ENCODE data around the gene EIF2S1. TPM values are rescaled to one million over a fixed set of nuclear protein-coding genes. Genes with fewer than 3 reads are reported as not detected.

The EIF2S1 gene
- polyA plus RNA-seq, 2 of the 4 experiments (the other 2 are of a cell fraction), result 385 to 393 TPM

GRCh38 chr14:67345583-67345982, 14.5 kb upstream of the EIF2S1 start:
- no peaks in the 10 kb centered on the region for H3K9me3 ChIP-seq
- H3K27ac ChIP-seq, result no peak overlapping the region
- H3K4me2 ChIP-seq, result no peak overlapping the region
- ChIA-PET CTCF (interaction anchor here (0.6 to 1.7 kb wide), 4 partner anchors 10 to 74 kb away, joined by 3 to 5 read pairs (median 4); partner anchors contain the start of genes ATP6V1D and EIF2S1), POLR2A (no interaction called here)
- no peaks in the 10 kb centered on the region for H3K4me1 ChIP-seq
- no peak for DNase-seq (ENCODE audit: low read depth in 1 of 2, low spot score in 1 of 2)
- no peak overlapping the region for H3K4me3 ChIP-seq
- FAIRE-seq, result no peak
- TF ChIP-seq HOXB5 (CRISPR knock-in tag; IDR thresholded peaks at IDR 0.05) (no peak), ZFP36 (IDR thresholded peaks at IDR 0.05; ENCODE audit: borderline replicate concordance, partially characterized antibody) (no peak), RAD21 (conservative IDR thresholded peaks at IDR 0.05 in 1 of 2, IDR thresholded peaks at IDR 0.05 in 1 of 2) (no peak), JUN (IDR thresholded peaks at IDR 0.05) (no peak), NFE2L2 (conservative IDR thresholded peaks at IDR 0.05; ENCODE audit: low read length) (no peak), EP300 (IDR thresholded peaks at IDR 0.05) (no peak), EHF (CRISPR knock-in tag; IDR thresholded peaks at IDR 0.05) (no peak), HES2 (IDR thresholded peaks at IDR 0.05) (no peak), KDM1A (IDR thresholded peaks at IDR 0.05; ENCODE audit: low read depth) (no peak), CTCF (IDR thresholded peaks at IDR 0.05) (no peak), RFX5 (IDR thresholded peaks at IDR 0.05) (no peak), TFCP2L1 (CRISPR knock-in tag; IDR thresholded peaks at IDR 0.05) (no peak), GATA3 (IDR thresholded peaks at IDR 0.05; ENCODE audit: borderline replicate concordance) (no peak), HMGXB4 (CRISPR knock-in tag; IDR thresholded peaks at IDR 0.05; ENCODE audit: borderline replicate concordance) (no peak)
- ATAC-seq, result no peak

- Histone ChIP-seq H3K9me3 (no peaks in the 10 kb centered on the region), H3K4me1 (no peaks in the 10 kb centered on the region), H3K4me3 (no peak overlapping the region), H3K27ac (no peak overlapping the region), H3K4me2 (no peak overlapping the region)
- WGBS (ENCODE audit: missing lambda C conversion rate), result 90% methylated on average over 5 of the region's 5 CpGs
- FAIRE-seq (no peak), ATAC-seq (no peak), DNase-seq (ENCODE audit: low read depth in 1 of 2, low spot score in 1 of 2) (no peak)
- ChIA-PET POLR2A (no interaction called here), CTCF (interaction anchor here (1.1 to 1.2 kb wide), 3 partner anchors 8 to 34 kb away, joined by 3 to 6 read pairs (median 3); partner anchors contain the start of genes ATP6V1D and EIF2S1)
- TF ChIP-seq SMC3 (IDR thresholded peaks at IDR 0.05) (no peak), MAFK (IDR thresholded peaks at IDR 0.05; ENCODE audit: partially characterized antibody) (peak; percentile 91)
Observed at GRCh38 chr14:67352055-67352454, 8.1 kb upstream of the EIF2S1 start.

- no peak for ATAC-seq
Observed at GRCh38 chr14:67357186-67357968, 2.8 kb upstream of the EIF2S1 start.

More at GRCh38 chr14:67357186-67357968, 2.8 kb upstream of the EIF2S1 start:
- H3K4me1 ChIP-seq, result peaks cover 27% of the 10 kb centered on the region
- FAIRE-seq, result no peak
- H3K9me3 ChIP-seq, result no peaks in the 10 kb centered on the region
- CTCF ChIA-PET, result interaction anchor here (0.6 to 1.6 kb wide), 3 partner anchors 8 to 192 kb away, joined by 3 to 5 read pairs (median 3); no protein-coding TSS in a partner anchor
- POLR2A ChIA-PET, result no interaction called here
- peak overlapping the region; percentile 94 for H3K4me2 ChIP-seq
- H3K27ac ChIP-seq, result no peak overlapping the region
- H3K4me3 ChIP-seq, result no peak overlapping the region
- no peak for TF ChIP-seq HOXB13 (CRISPR knock-in tag; IDR thresholded peaks at IDR 0.05; ENCODE audit: low read depth)
- no peak for TF ChIP-seq ATOH8 (CRISPR knock-in tag; IDR thresholded peaks at IDR 0.05; ENCODE audit: low read depth)
- TF ChIP-seq EHF (CRISPR knock-in tag; IDR thresholded peaks at IDR 0.05), result no peak
- no peak for TF ChIP-seq ELK1 (IDR thresholded peaks at IDR 0.05; ENCODE audit: low read depth, low read length)
- TF ChIP-seq CHD4 (IDR thresholded peaks at IDR 0.05; ENCODE audit: borderline replicate concordance), result no peak
- no peak for TF ChIP-seq NFE2L2 (conservative IDR thresholded peaks at IDR 0.05; ENCODE audit: low read length)
- TF ChIP-seq ZC3H11A (IDR thresholded peaks at IDR 0.05), result no peak
- no peak for TF ChIP-seq HES2 (IDR thresholded peaks at IDR 0.05)
- no peak for TF ChIP-seq SMC3 (IDR thresholded peaks at IDR 0.05)
- TF ChIP-seq FOXS1 (CRISPR knock-in tag; IDR thresholded peaks at IDR 0.05), result no peak
- TF ChIP-seq MAZ (IDR thresholded peaks at IDR 0.05; ENCODE audit: borderline replicate concordance, low read depth, low read length), result no peak
- TF ChIP-seq CBX8 (IDR thresholded peaks at IDR 0.05), result no peak
- no peak for TF ChIP-seq NPAS2 (CRISPR knock-in tag; IDR thresholded peaks at IDR 0.05; ENCODE audit: borderline replicate concordance)
- no peak for TF ChIP-seq TFCP2L1 (CRISPR knock-in tag; IDR thresholded peaks at IDR 0.05)
- no peak for TF ChIP-seq HOXB5 (CRISPR knock-in tag; IDR thresholded peaks at IDR 0.05)
- no peak for TF ChIP-seq ZNF302 (CRISPR knock-in tag; IDR thresholded peaks at IDR 0.05)
- TF ChIP-seq TP53 (CRISPR knock-in tag; IDR thresholded peaks at IDR 0.05), result no peak
- 73% methylated on average over 4 of the region's 4 CpGs for WGBS (ENCODE audit: missing lambda C conversion rate)
- DNase-seq (ENCODE audit: low read depth in 1 of 2, low spot score in 1 of 2), result no peak

Data from A549 (cell line).